ENCODE measurements around the gene SENP7. TPM values are rescaled to one million over a fixed set of nuclear protein-coding genes. Genes with fewer than 3 reads are reported as not detected.

SENP7 gene
- total and polyA plus RNA-seq, 7 donors, result 2.1 to 33.5 (median 20.2) TPM

GRCh38 chr3:101521211-101521701 is 8.2 kb upstream of the SENP7 start:
- DNase-seq, result no peak
- no peak overlapping the region for H3K4me3 ChIP-seq
- intact Hi-C loops (cut with DNase I), result no loop called here
- peaks cover 0 to 9% (median 0%) of the 10 kb centered on the region in 3 donors for H3K27me3 ChIP-seq
- 60 to 91% methylated on average over 4 of the region's 4 CpGs for WGBS, 2 donors
- H3K27ac ChIP-seq, result no peak overlapping the region
- H3K9me3 ChIP-seq, result peaks cover 0 to 3% (median 0%) of the 10 kb centered on the region in 4 donors
- H3K4me1 ChIP-seq, result no peaks in the 10 kb centered on the region
- H3K36me3 ChIP-seq, result no peaks in the 10 kb centered on the region
- TF ChIP-seq EP300 (IDR thresholded peaks at IDR 0.05) (no peak), POLR2AphosphoS5 (IDR thresholded peaks at IDR 0.05) (no peak), POLR2A (IDR thresholded peaks at IDR 0.05) (no peak)
- TF ChIP-seq, protein P1, sequence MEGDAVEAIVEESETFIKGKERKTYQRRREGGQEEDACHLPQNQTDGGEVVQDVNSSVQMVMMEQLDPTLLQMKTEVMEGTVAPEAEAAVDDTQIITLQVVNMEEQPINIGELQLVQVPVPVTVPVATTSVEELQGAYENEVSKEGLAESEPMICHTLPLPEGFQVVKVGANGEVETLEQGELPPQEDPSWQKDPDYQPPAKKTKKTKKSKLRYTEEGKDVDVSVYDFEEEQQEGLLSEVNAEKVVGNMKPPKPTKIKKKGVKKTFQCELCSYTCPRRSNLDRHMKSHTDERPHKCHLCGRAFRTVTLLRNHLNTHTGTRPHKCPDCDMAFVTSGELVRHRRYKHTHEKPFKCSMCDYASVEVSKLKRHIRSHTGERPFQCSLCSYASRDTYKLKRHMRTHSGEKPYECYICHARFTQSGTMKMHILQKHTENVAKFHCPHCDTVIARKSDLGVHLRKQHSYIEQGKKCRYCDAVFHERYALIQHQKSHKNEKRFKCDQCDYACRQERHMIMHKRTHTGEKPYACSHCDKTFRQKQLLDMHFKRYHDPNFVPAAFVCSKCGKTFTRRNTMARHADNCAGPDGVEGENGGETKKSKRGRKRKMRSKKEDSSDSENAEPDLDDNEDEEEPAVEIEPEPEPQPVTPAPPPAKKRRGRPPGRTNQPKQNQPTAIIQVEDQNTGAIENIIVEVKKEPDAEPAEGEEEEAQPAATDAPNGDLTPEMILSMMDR (IDR thresholded peaks at IDR 0.05), result no peak

DNA sequence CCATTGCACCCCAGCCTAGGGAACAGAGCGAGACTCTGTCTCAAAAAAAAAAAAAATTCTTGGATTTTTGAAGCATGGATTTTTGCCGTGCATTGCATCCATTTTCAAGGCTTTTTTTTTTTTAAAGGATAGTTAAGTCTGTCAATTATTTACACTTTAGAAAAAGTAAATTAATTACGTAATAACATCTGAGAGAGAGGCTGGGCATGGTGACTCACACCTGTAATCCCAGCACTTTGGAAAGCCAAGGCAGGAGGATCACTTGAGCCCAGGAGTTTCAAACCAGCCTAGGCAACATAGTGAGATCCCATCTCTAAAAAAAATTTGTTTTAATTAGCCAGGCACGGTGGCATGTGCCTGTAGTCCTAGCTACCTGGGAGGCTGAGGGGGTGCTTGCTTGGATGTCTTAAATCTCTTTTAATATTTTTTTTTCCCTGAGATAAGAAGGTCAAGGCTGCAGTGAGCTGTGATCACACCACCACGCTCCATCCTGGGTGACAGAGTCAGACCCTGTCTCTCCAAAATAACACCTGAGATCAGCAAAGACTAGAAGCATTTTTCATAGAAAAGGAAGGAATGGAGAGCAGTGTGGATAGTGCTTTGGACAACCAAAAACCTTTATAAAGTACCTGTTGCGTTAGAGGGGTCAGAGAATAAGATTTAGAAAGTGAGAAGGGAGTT is 6.8 kb upstream of the SENP7 start:
- H3K27me3 ChIP-seq, result peaks cover 0 to 9% (median 0%) of the 10 kb centered on the region in 3 donors
- no peaks in the 10 kb centered on the region for H3K9me3 ChIP-seq
- TF ChIP-seq POLR2A (IDR thresholded peaks at IDR 0.05), result no peak
- TF ChIP-seq POLR2AphosphoS5 (IDR thresholded peaks at IDR 0.05), result no peak
- TF ChIP-seq EP300 (IDR thresholded peaks at IDR 0.05), result no peak
- TF ChIP-seq, protein P1 (IDR thresholded peaks at IDR 0.05), result no peak
- WGBS, 2 donors, result 42 to 78% methylated on average over 6 of the region's 6 CpGs
- H3K36me3 ChIP-seq, result no peaks in the 10 kb centered on the region
- H3K27ac ChIP-seq, result no peak overlapping the region
- intact Hi-C loops (cut with DNase I), result no loop called here
- H3K4me1 ChIP-seq, result no peaks in the 10 kb centered on the region
- DNase-seq, result no peak
- H3K4me3 ChIP-seq, result no peak overlapping the region

DNA sequence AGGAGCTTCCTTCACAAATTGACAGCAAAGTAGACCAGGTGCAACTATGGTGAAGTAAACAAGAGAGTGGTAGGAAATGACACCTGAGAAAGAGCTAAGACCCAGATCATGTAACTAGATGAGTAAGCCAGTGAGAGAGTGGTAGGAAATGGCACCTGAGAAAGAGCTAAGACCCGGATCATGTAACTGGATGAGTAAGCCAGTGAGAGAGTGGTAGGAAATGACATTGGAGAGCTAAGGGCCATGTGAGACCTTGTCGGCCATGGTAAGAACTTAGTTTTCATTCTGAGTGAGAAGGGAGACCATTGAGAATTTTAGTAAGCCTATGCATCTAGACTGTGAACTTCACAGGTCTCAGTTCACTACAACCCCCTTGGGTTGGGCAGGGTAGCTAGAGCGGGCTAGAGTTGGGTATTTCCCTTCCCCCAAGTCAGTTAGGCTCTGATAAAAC is 5.4 kb upstream of the SENP7 start:
- Histone ChIP-seq H3K9me3 (no peaks in the 10 kb centered on the region), H3K27me3 (peaks cover 0 to 9% (median 0%) of the 10 kb centered on the region in 3 donors), H3K4me3 (no peak overlapping the region), H3K27ac (no peak overlapping the region), H3K36me3 (no peaks in the 10 kb centered on the region), H3K4me1 (peaks cover 0 to 5% (median 4%) of the 10 kb centered on the region in 4 donors)
- DNase-seq, result no peak
- no peak for TF ChIP-seq POLR2A (IDR thresholded peaks at IDR 0.05)
- no peak for TF ChIP-seq EP300 (IDR thresholded peaks at IDR 0.05)
- TF ChIP-seq, protein P1 (IDR thresholded peaks at IDR 0.05), result no peak
- no peak for TF ChIP-seq POLR2AphosphoS5 (IDR thresholded peaks at IDR 0.05)
- intact Hi-C loops (cut with DNase I), result no loop called here
- WGBS, 2 donors, result 71 to 82% methylated on average over 3 of the region's 3 CpGs

DNA sequence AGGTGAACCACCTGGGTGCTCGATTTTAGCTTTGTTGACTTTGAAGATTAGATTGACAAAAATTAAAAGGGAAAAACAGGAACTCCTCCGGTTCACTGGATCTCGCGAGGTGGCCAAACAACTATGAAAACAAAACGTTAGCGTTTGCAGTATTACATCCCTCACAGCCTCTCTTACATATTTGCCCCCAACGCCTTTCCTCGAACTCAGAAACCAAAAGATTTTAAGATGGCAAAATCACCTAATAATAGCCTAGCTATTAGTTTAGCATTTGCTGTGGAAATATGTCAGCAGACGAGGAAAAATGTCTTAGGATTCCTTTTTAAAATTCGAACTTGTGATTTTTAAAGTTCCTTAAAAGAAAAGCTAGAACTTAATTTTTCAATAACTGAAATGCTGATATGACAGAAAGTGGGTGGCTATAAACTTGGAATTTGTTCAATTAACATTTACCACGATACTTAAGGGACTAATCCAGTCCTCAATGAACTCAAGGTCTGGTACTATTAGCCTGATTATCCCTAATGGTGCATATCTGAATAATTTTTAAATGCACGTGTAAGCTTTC is 491 bp upstream of the SENP7 start:
- Histone ChIP-seq H3K4me3 (peak overlapping the region; percentile 76 to 88 (median 82)), H3K27me3 (peaks cover 0 to 7% (median 0%) of the 10 kb centered on the region in 3 donors), H3K27ac (peak overlapping the region; percentile 94 to 96 (median 95)), H3K9me3 (no peaks in the 10 kb centered on the region), H3K36me3 (no peaks in the 10 kb centered on the region), H3K4me1 (peaks cover 0 to 22% (median 14%) of the 10 kb centered on the region in 4 donors)
- DNase-seq, result no peak
- intact Hi-C loops (cut with DNase I), result loop anchor here (1.0 to 2.0 kb wide), 3 partner anchors 47 to 163 kb away; partner anchors contain the start of genes TRMT10C and ZBTB11
- TF ChIP-seq, protein P1 (IDR thresholded peaks at IDR 0.05), result no peak
- no peak for TF ChIP-seq POLR2AphosphoS5 (IDR thresholded peaks at IDR 0.05)
- TF ChIP-seq EP300 (IDR thresholded peaks at IDR 0.05), result no peak
- TF ChIP-seq POLR2A (IDR thresholded peaks at IDR 0.05), result no peak
- 13 to 18% methylated on average over 12 of the region's 12 CpGs for WGBS, 2 donors
